Mucosa of descending colon (tissue), 3 donors: ENCODE measurements around the gene ERN2. TPM values are rescaled to one million over a fixed set of nuclear protein-coding genes. Genes with fewer than 3 reads are reported as not detected.
"Not testable (repeated sequence)": the region's sequence is repeated elsewhere in the genome, so short reads cannot be mapped to it uniquely, and the experiment has no call there.

ENCODE experiments used
- ATAC-seq: fragments of 200-7000 bp; cut with Tn5 transposase; one replicate; pipeline ENCODE4 v1.9.1; 2020; ENCODE audit warnings: mild to moderate bottlenecking, moderate library complexity
- DNase-seq, 3 donors: peaks; one replicate each; pipeline ENCODE4 v3.0.0-alpha.2; 2020
- H3K36me3 ChIP-seq: fragments of 200-600 bp; one replicate; pipeline ENCODE4 v1.8.0; 2021; ENCODE audit warnings: low read depth, mild to moderate bottlenecking
- H3K4me1 ChIP-seq: fragments of 200-600 bp; one replicate; pipeline ENCODE4 v1.8.0; 2021; ENCODE audit warnings: low read depth, mild to moderate bottlenecking
- H3K4me3 ChIP-seq: fragments of 200-600 bp; one replicate; pipeline ENCODE4 v1.8.0; 2021; ENCODE audit warnings: mild to moderate bottlenecking
- H3K9me3 ChIP-seq: fragments of 200-600 bp; one replicate; pipeline ENCODE4 v1.8.0; 2021; ENCODE audit warnings: mild to moderate bottlenecking
- intact Hi-C, 2 donors: fragments of 100-400 bp; cut with DNase I in 1 of 2; cut with micrococcal nuclease in 1 of 2; formaldehyde crosslinking; loops; one replicate each; pipeline versions ENCODE4 v1.11.0 to v1.11.1; 2022; cut with DNase I, micrococcal nuclease
- total RNA-seq, 3 donors: library from RNA; stranded (reverse); fragmentation: NEBNext Ultra II Directional in 2 of 3; extraction: Animal tissue kit (Norgen Biotek cat#: 25700) in 2 of 3; gene quantifications; one replicate each; pipeline versions ENCODE4 v1.2.1 to v1.2.4, GENCODE V29; 2021 to 2023
- TF ChIP-seq, protein P1 (sequence below): fragments of 200-600 bp; IDR thresholded peaks from one replicate; pipeline ENCODE4 v1.8.0; 2022; ENCODE audit warnings: antibody characterized with exemption, mild to moderate bottlenecking
- donor health status: DM: no; HTN: no; CAD: no; lungs with moderate emphysema.
- donor health status: DM: no; HTN: no; CAD: no.
- donor health status: DM: no; HTN: yes; CAD: no.

Gene ERN2
- total RNA-seq, 3 donors from 2014 or later: 89.4 to 263 (median 154) TPM

DNA sequence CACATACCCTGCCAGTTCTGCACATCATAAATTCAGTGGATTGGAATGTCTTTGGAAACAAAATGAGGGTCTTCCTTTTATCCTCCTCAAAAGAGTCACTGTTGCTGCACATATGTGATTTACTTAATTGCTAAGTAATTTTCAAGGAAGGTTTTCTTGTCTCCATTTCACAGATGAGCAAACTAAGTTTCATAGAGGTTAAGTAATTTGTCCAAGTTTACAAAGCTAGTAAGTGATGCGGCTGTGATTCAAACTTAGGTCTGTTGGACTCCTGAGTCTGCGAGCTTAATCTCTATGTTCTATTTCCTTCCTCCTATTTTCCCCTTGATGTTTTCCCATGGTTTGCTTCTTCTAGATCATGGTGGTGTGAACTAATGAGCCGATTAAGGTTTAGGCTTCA, 13.7 kb upstream of the ERN2 start:
- intact Hi-C loops: no loop called here
- Histone ChIP-seq H3K4me3 (no peak overlapping the region), H3K36me3 (no peaks in the 10 kb centered on the region), H3K4me1 (peaks cover 9% of the 10 kb centered on the region), H3K9me3 (peaks cover 4% of the 10 kb centered on the region)
- DNase-seq (no peak), ATAC-seq (no peak)
- TF ChIP-seq, protein P1, sequence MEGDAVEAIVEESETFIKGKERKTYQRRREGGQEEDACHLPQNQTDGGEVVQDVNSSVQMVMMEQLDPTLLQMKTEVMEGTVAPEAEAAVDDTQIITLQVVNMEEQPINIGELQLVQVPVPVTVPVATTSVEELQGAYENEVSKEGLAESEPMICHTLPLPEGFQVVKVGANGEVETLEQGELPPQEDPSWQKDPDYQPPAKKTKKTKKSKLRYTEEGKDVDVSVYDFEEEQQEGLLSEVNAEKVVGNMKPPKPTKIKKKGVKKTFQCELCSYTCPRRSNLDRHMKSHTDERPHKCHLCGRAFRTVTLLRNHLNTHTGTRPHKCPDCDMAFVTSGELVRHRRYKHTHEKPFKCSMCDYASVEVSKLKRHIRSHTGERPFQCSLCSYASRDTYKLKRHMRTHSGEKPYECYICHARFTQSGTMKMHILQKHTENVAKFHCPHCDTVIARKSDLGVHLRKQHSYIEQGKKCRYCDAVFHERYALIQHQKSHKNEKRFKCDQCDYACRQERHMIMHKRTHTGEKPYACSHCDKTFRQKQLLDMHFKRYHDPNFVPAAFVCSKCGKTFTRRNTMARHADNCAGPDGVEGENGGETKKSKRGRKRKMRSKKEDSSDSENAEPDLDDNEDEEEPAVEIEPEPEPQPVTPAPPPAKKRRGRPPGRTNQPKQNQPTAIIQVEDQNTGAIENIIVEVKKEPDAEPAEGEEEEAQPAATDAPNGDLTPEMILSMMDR: no peak

DNA sequence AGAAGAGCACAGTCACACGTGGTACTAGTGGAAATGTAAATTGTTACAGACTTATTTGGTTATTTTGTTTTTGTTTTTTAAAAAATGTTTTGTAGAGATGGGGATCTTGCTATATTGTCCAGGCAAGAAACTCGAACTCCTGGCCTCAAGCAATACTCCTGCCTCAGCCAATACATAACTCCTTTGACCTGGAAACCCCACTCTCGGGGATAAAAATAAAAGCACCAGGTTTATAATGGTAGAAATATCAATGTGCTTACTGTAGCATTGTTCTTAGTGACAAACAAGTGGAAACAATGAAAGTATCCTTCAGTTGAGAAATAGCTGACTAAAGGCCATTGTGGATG, 11.7 kb upstream of the ERN2 start:
- H3K9me3 ChIP-seq: peaks cover 4% of the 10 kb centered on the region
- no peak for ATAC-seq

DNA sequence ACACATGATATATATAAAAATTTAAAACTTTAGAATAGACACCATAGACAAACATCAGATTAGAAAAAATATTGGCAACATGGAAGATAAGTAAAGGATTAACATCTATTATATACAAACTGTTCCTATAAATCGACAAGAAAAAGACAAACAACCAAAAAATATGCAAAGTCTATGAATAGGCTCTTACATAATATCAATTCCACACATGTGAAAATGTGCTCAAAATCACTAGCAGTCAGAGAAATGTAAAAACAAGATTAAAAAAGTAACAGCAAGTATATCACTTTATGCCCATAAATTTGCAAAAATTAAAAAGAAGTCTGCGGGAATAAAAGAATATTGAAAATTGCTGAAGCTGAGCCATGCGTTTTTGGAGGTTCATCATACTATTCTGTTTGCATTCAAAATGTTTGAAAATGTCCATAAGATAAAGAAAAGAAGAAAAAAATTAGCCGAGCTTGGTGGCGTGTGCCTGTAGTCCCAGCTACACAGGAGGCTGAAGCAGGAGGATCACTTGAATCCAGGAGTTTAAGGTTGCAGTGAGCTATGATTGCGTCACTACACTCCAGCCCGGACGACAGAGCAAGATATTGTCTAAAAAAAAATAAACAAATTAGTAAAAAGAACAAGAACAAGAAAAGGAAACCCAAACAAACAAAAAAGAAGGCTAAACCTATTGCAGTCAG, 11.2 kb upstream of the ERN2 start:
- no peak for DNase-seq
- no peak overlapping the region for H3K4me3 ChIP-seq
- intact Hi-C loops: no loop called here
- TF ChIP-seq, protein P1: no peak
- ATAC-seq: no peak
- H3K9me3 ChIP-seq: peaks cover 4% of the 10 kb centered on the region
- H3K36me3 ChIP-seq: no peaks in the 10 kb centered on the region
- no peaks in the 10 kb centered on the region for H3K4me1 ChIP-seq

More for the DNA sequence above, 11.7 kb upstream of the ERN2 start:
- peaks cover 2% of the 10 kb centered on the region for H3K4me1 ChIP-seq
- DNase-seq: no peak
- no peaks in the 10 kb centered on the region for H3K36me3 ChIP-seq
- no peak overlapping the region for H3K4me3 ChIP-seq
- TF ChIP-seq, protein P1: no peak
- intact Hi-C loops: no loop called here

DNA sequence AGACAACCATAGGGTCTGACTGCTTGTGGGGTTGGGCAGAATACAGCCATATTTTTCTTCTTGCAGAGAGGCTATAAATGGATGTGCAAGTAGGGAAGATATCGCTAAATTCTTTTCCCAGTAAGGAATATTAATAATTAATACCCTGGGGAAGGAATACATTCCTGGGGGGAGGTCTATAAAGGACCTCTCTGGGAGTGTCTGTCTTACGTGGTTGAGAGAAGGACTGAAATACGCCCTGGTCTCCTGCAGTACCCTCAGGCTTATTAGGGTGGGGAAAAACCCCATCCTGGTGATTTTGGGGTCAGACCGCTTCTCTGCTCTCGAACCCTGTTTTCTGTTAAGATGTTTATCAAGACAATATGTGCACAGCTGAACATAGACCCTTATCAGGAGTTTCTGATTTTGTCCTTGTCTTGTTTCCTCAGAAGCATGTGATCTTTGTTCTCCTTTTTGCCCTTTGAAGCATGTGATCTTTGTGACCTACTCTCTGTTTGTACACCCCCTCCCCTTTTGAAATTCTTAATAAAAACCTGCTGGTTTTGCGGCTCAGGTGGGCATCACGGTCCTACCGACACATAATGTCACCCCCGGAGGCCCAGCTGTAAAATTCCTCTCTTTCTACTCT, 9.7 kb upstream of the ERN2 start:
- H3K36me3 ChIP-seq, H3K4me3 ChIP-seq, H3K4me1 ChIP-seq, intact Hi-C loops, H3K9me3 ChIP-seq, DNase-seq, ATAC-seq: not testable (repeated sequence)

DNA sequence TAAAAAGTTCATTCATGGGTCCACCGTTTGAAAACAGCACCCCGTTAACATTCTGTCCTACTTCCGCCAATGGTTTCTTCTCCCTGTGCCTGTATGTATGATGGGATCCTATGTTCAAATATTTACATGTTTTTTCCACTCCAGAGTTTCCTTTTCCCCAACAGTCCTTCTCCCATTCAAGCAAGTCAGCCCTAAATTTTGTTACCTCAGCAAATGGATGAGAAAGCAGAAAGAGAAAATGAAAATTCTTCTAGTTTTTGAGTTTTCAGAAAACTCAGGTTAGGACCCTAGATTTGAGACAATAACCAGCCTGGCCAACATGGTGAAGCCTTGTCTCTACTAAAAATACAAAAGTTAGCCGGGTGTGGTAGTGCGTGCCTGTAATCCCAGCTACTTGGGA, 3.5 kb upstream of the ERN2 start:
- DNase-seq (no peak), ATAC-seq (no peak)
- TF ChIP-seq, protein P1: no peak
- H3K36me3 ChIP-seq: no peaks in the 10 kb centered on the region
- no peak overlapping the region for H3K4me3 ChIP-seq
- intact Hi-C loops: no loop called here
- no peaks in the 10 kb centered on the region for H3K9me3 ChIP-seq
- no peaks in the 10 kb centered on the region for H3K4me1 ChIP-seq

DNA sequence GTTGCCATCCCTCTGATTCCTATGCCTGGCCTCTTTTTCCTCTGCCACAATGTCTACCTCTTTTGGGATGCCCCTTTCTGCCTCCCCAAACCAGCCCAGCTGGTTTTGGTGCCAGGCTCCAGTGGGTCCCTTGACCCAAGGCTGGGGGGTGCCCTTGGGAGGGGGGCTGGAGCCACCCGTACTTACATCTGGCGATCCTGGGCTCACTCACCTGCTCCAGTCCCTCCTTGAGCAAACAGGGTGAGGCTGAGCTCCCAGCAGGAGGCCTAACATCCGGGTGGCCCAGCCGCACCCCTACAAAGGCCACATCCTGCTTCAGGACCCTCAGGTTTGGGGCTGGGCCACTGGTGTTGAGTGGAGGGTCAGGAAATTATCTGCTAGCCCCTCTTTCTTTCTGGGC, 1.2 kb downstream of the ERN2 start:
- H3K4me1 ChIP-seq: no peaks in the 10 kb centered on the region
- peak; percentile 92 for ATAC-seq
- H3K36me3 ChIP-seq: no peaks in the 10 kb centered on the region
- peak overlapping the region; percentile 30 for H3K4me3 ChIP-seq
- no peaks in the 10 kb centered on the region for H3K9me3 ChIP-seq
- intact Hi-C loops: no loop called here
- peak; percentile 83 to 85 (median 84) for DNase-seq
- TF ChIP-seq, protein P1: no peak
